B cell (primary cell): ENCODE measurements around the gene HTRA2. TPM values are rescaled to one million over a fixed set of nuclear protein-coding genes. Genes with fewer than 3 reads are reported as not detected.

Experiments used
- ATAC-seq: fragments of 200-7000 bp; cut with Tn5 transposase; one replicate; pipeline ENCODE4 v1.10.0; 2021; ENCODE audit warnings: low read depth, mild to moderate bottlenecking, moderate number of reproducible peaks, moderate library complexity
- CTCF ChIA-PET: fragments of 350-600 bp; sonication (Branson Sonifier 250); formaldehyde crosslinking; loops from one replicate; lab custom pipeline; 2021; ENCODE audit warnings: antibody characterized with exemption, inconsistent platforms; lab: Charles Lee
- POLR2A ChIA-PET: fragments of 350-600 bp; sonication (Branson Sonifier 250); formaldehyde crosslinking; loops from one replicate; lab custom pipeline; 2021; ENCODE audit warnings: antibody characterized with exemption; lab: Charles Lee
- DNase-seq: peaks from one replicate; pipeline ENCODE4 v3.0.0; 2013
- H2AFZ ChIP-seq: 2 replicates; pipeline ENCODE4 v1.6.1; 2012; ENCODE audit warnings: mild to moderate bottlenecking, low read depth, low read length; ENCODE audit not compliant: insufficient read depth, poor library complexity, severe bottlenecking
- H3K27ac ChIP-seq, 2 donors: 1 replicate in 1 of 2; 2 replicates in 1 of 2; pipeline ENCODE4 v1.5.1; 2012 to 2013; ENCODE audit warnings: low read length in 2 of 2, mild to moderate bottlenecking in 2 of 2, moderate library complexity in 1 of 2
- H3K27me3 ChIP-seq, 4 experiments: fragments of 200-600 bp in 1 of 4; sonication (generic) in 1 of 4; replicated peaks in 1 of 4; 1 replicate in 2 of 4; 2 replicates in 2 of 4; pipeline versions ENCODE4 v1.6.1 to v1.7.0; 2013 to 2016; ENCODE audit warnings: low read length in 3 of 4, mild to moderate bottlenecking in 2 of 4, mixed read lengths in 1 of 4, moderate library complexity in 1 of 4; ENCODE audit not compliant: insufficient read depth in 4 of 4, control insufficient read depth in 3 of 4; ENCODE audit errors: control extremely low read depth in 1 of 4
- H3K36me3 ChIP-seq, 2 experiments: replicated peaks in 1 of 2; 1 replicate in 1 of 2; 2 replicates in 1 of 2; pipeline versions ENCODE4 v1.6.1 to v1.7.1; 2013; ENCODE audit warnings: low read length in 1 of 2; ENCODE audit not compliant: insufficient read depth in 2 of 2, control insufficient read depth in 1 of 2; ENCODE audit errors: control extremely low read depth in 1 of 2, extremely low read depth in 1 of 2
- H3K4me1 ChIP-seq, 2 donors: fragments of 200-600 bp in 1 of 2; sonication (generic) in 1 of 2; 1 replicate in 1 of 2; 2 replicates in 1 of 2; pipeline versions ENCODE4 v1.5.1 to v1.6.1; 2013 to 2017; ENCODE audit warnings: low read length in 2 of 2; ENCODE audit not compliant: control insufficient read depth in 2 of 2, insufficient read depth in 2 of 2
- H3K4me2 ChIP-seq: replicated peaks from 2 replicates; pipeline ENCODE3; 2012; ENCODE audit warnings: mild to moderate bottlenecking, low read depth, low read length; ENCODE audit not compliant: poor library complexity, severe bottlenecking
- H3K4me3 ChIP-seq, 5 experiments: fragments of 200-600 bp in 1 of 5; sonication (generic) in 1 of 5; 1 replicate in 3 of 5; 2 replicates in 2 of 5; pipeline versions ENCODE4 v1.5.1 to v1.7.0; 2011 to 2016; ENCODE audit warnings: low read length in 4 of 5, mild to moderate bottlenecking in 4 of 5, low read depth in 2 of 5, control low read depth in 1 of 5, moderate library complexity in 1 of 5; ENCODE audit not compliant: insufficient read depth in 1 of 5; ENCODE audit errors: control extremely low read depth in 1 of 5, extremely low read depth in 1 of 5
- H3K79me2 ChIP-seq: fragments of 200-600 bp; sonication (generic); one replicate; pipeline ENCODE4 v1.6.0; 2016; ENCODE audit warnings: low read length; ENCODE audit not compliant: control insufficient read depth, insufficient read depth
- H3K9ac ChIP-seq: fragments of 200-600 bp; sonication (generic); 2 replicates; pipeline ENCODE4 v1.6.1; 2017; ENCODE audit warnings: mild to moderate bottlenecking, low read length, moderate library complexity
- H3K9me3 ChIP-seq, 3 donors: one replicate each; pipeline versions ENCODE4 v1.6.1 to v1.7.1; 2013; ENCODE audit warnings: low read length in 2 of 3; ENCODE audit not compliant: control insufficient read depth in 2 of 3, insufficient read depth in 1 of 3; ENCODE audit errors: control extremely low read depth in 1 of 3
- H4K20me1 ChIP-seq: 2 replicates; pipeline ENCODE4 v1.6.0; 2012; ENCODE audit warnings: mild to moderate bottlenecking, low read length; ENCODE audit not compliant: insufficient read depth, control insufficient read depth, poor library complexity, severe bottlenecking
- H3K27ac Mint-ChIP-seq: one replicate; pipeline ENCODE4 v1.8.0; 2021; ENCODE audit warnings: mixed read lengths
- H3K27me3 Mint-ChIP-seq: one replicate; pipeline ENCODE4 v1.8.0; 2021; ENCODE audit warnings: mixed read lengths
- H3K4me1 Mint-ChIP-seq: one replicate; pipeline ENCODE4 v1.8.0; 2021; ENCODE audit warnings: mixed read lengths
- H3K4me3 Mint-ChIP-seq: one replicate; pipeline ENCODE4 v1.8.0; 2021; ENCODE audit warnings: mixed read lengths
- H3K9me3 Mint-ChIP-seq: one replicate; pipeline ENCODE4 v1.8.0; 2022; ENCODE audit warnings: mixed read lengths; ENCODE audit not compliant: insufficient read depth
- EZH2 ChIP-seq: IDR thresholded peaks from 2 replicates; pipeline ENCODE4 v1.6.1; 2012; ENCODE audit warnings: borderline replicate concordance, low read depth, mild to moderate bottlenecking, moderate library complexity, low read length; ENCODE audit not compliant: insufficient read depth, poor library complexity, severe bottlenecking
- WGBS: methylation state at CpG from one replicate; pipeline ENCODE4 v1.1.5; 2013; ENCODE audit warnings: missing lambda C conversion rate; ENCODE audit not compliant: insufficient coverage; 5-methylcytosine and 5-hydroxymethylcytosine counted together
- intact Hi-C: fragments of 100-400 bp; cut with micrococcal nuclease; formaldehyde crosslinking; loops from one replicate; pipeline ENCODE4 v1.10.0; 2022
- polyA plus RNA-seq: library from polyadenylated mRNA; depleted of rRNA; stranded (reverse); fragments of >200 nt; gene quantifications from 2 replicates; pipeline ENCODE4 v1.2.3, GENCODE V29; 2012
- total RNA-seq, 2 donors: library from RNA; stranded (reverse); fragments of 120-200 nt in 1 of 2; gene quantifications; 1 replicate in 1 of 2; 2 replicates in 1 of 2; pipeline versions ENCODE4 v1.2.3 to v1.2.4, GENCODE V29; 2013 to 2022
- TF ChIP-seq, protein P1 (sequence below): fragments of 200-600 bp; IDR thresholded peaks from one replicate; pipeline ENCODE4 v1.8.0; 2022; ENCODE audit warnings: antibody characterized with exemption, mild to moderate bottlenecking

HTRA2 gene
- total and polyA plus RNA-seq, 2 donors (not counting 1 experiment from before 2014, with no cell fraction given) = 52.8 to 111 TPM

GRCh38 chr2:74567881-74568280, 38.1 kb downstream of the HTRA2 start:
- Histone ChIP-seq H3K27me3 (no peaks in the 10 kb centered on the region), H3K9ac (no peak overlapping the region), H3K4me2 (no peak overlapping the region), H3K4me3 (no peak overlapping the region), H3K27ac (no peak overlapping the region), H3K4me1 (peaks cover 29 to 33% of the 10 kb centered on the region in 2 donors), H3K9me3 (peaks cover 0 to 4% (median 0%) of the 10 kb centered on the region in 3 donors), H4K20me1 (no peaks in the 10 kb centered on the region), H3K79me2 (peaks cover 4% of the 10 kb centered on the region), H2AFZ (no peak overlapping the region), H3K36me3 (no peaks in the 10 kb centered on the region)
- H3K27me3 Mint-ChIP-seq = no peaks in the 10 kb centered on the region
- TF ChIP-seq, protein P1, sequence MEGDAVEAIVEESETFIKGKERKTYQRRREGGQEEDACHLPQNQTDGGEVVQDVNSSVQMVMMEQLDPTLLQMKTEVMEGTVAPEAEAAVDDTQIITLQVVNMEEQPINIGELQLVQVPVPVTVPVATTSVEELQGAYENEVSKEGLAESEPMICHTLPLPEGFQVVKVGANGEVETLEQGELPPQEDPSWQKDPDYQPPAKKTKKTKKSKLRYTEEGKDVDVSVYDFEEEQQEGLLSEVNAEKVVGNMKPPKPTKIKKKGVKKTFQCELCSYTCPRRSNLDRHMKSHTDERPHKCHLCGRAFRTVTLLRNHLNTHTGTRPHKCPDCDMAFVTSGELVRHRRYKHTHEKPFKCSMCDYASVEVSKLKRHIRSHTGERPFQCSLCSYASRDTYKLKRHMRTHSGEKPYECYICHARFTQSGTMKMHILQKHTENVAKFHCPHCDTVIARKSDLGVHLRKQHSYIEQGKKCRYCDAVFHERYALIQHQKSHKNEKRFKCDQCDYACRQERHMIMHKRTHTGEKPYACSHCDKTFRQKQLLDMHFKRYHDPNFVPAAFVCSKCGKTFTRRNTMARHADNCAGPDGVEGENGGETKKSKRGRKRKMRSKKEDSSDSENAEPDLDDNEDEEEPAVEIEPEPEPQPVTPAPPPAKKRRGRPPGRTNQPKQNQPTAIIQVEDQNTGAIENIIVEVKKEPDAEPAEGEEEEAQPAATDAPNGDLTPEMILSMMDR = no peak
- TF ChIP-seq EZH2 = no peak
- ChIA-PET CTCF (interaction anchor here (0.6 to 1.7 kb wide), 3 partner anchors 18 to 1067 kb away, joined by 3 to 4 read pairs (median 3); no protein-coding TSS in a partner anchor), POLR2A (interaction anchor here (0.9 kb wide), 1 partner anchor 53 kb away, joined by 3 read pairs; no protein-coding TSS in a partner anchor)
- no peak overlapping the region for H3K4me3 Mint-ChIP-seq
- peaks cover 10% of the 10 kb centered on the region for H3K4me1 Mint-ChIP-seq
- no peak for ATAC-seq
- no peak overlapping the region for H3K27ac Mint-ChIP-seq
- WGBS = no CpG with 5 or more reads among the region's 5 CpGs
- no peak for DNase-seq
- H3K9me3 Mint-ChIP-seq = no peaks in the 10 kb centered on the region
- intact Hi-C loops = no loop called here

- Histone ChIP-seq H3K9me3 (peaks cover 0 to 4% (median 0%) of the 10 kb centered on the region in 3 donors), H3K79me2 (peaks cover 4% of the 10 kb centered on the region), H3K27me3 (no peaks in the 10 kb centered on the region), H3K4me3 (no peak overlapping the region), H3K4me1 (peaks cover 43 to 49% of the 10 kb centered on the region in 2 donors), H3K27ac (no peak overlapping the region), H3K4me2 (no peak overlapping the region), H3K9ac (no peak overlapping the region), H3K36me3 (no peaks in the 10 kb centered on the region), H4K20me1 (no peaks in the 10 kb centered on the region), H2AFZ (no peak overlapping the region)
- intact Hi-C loops = no loop called here
- WGBS = 88% methylated on average over 1 of the region's 1 CpG
- no peak for DNase-seq
- TF ChIP-seq, protein P1 = no peak
- no peak for TF ChIP-seq EZH2
- no peaks in the 10 kb centered on the region for H3K9me3 Mint-ChIP-seq
- H3K27me3 Mint-ChIP-seq = no peaks in the 10 kb centered on the region
- ChIA-PET CTCF (no interaction called here), POLR2A (no interaction called here)
- H3K4me3 Mint-ChIP-seq = no peak overlapping the region
- ATAC-seq = no peak
- H3K4me1 Mint-ChIP-seq = peaks cover 23% of the 10 kb centered on the region
- no peak overlapping the region for H3K27ac Mint-ChIP-seq
Measured at GRCh38 chr2:74569686-74570085, 40.0 kb downstream of the HTRA2 start.
